ENCODE results near the gene ORC2.

The ORC2 gene

DNA sequence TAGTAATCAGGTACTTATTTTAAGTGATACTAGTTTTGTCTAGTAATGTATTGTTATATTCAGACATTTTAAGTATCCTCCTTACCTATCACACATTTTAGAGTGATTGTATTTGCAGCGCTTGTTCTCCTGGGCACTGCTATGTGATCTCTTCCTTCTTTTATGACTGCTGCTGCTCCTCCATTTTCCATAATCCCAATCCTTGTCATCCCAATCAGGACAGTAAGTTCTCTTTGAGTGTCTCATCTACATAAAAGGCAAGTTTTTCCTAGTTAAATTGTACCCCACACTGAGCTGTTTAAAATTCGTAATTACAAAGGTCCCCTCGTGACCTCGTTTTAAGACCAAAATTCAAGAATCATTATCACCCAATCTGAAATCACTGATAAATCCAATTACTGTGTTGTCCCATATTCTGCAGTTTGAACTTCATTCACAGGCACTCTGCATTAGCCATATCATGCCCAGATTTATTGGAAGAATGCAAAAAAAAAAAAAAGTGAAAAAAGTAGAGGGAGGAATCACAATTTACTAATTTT, 101.8 kb downstream of the ORC2 start:
- DNase-seq (ENCODE audit: low read depth, low spot score), result no peak

DNA sequence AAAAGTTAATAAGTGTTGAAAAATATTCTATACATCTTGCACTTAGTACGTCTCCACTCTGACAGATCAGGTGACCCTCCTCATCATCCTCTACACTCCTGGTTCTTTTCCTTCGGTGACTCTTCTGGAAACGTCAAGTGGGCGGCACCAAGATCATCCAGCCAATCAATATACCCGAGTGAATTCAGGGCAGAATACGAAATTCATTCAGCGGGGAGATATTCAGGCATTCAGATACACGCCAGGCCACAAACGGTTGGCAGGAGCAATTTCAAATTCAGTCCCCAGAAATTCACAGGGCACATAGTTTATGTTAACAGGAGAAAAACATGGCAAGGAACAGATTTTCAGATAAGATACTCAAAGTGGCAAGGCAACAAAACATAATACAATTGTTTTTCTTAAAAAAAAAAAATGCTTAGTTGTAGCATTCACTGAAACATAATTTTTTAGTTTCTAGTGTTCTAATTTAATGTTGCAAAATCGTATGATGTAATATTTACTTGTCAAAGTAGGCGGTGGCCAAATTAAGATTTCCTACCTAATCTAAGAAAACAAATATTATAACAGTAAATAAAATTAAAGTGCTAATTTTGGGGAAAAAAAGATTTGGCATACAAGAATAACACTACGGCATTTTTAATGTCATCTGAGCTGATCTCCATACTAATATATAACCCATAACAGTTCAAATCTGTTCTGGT, 103.2 kb downstream of the ORC2 start:
- DNase-seq (ENCODE audit: low read depth, low spot score), result no peak

All from activated naive CD8-positive, alpha-beta T cell treated with anti-CD3 and anti-CD28 coated beads, Interleukin-2, amount 50 U/mL, for 16 hours (primary cell).